GM23248 (cell line): Measurements from ENCODE around the gene THRA. TPM values are rescaled to one million over a fixed set of nuclear protein-coding genes. Genes with fewer than 3 reads are reported as not detected.
A peak's percentile ranks its signal among the peaks of the same experiment; 100 is the strongest.

ENCODE experiments used
- DNase-seq: peaks from one replicate; pipeline ENCODE4 v3.0.0-alpha.2; 2015
- H2AFZ ChIP-seq: fragments of 200-600 bp; sonication (generic); 2 replicates; pipeline ENCODE4 v1.6.1; 2016; ENCODE audit warnings: antibody characterized with exemption
- H3F3A ChIP-seq: fragments of 200-600 bp; sonication (generic); 2 replicates; pipeline ENCODE4 v1.6.1; 2016; ENCODE audit warnings: mild to moderate bottlenecking, antibody characterized with exemption, mixed run types; ENCODE audit not compliant: insufficient read depth
- H3K27ac ChIP-seq: fragments of 200-600 bp; sonication (generic); 2 replicates; pipeline ENCODE4 v1.5.1; 2016; ENCODE audit warnings: mild to moderate bottlenecking
- H3K27me3 ChIP-seq: fragments of 200-600 bp; sonication (generic); replicated peaks from 2 replicates; pipeline ENCODE4 v1.6.1; 2016; ENCODE audit warnings: mild to moderate bottlenecking; ENCODE audit not compliant: insufficient read depth
- H3K36me3 ChIP-seq: fragments of 200-600 bp; sonication (generic); 2 replicates; pipeline ENCODE4 v1.6.1; 2016; ENCODE audit warnings: low read depth, mild to moderate bottlenecking
- H3K4me1 ChIP-seq: fragments of 200-600 bp; sonication (generic); 2 replicates; pipeline ENCODE4 v1.6.1; 2016; ENCODE audit warnings: mild to moderate bottlenecking; ENCODE audit not compliant: insufficient read depth
- H3K4me2 ChIP-seq: fragments of 200-600 bp; sonication (generic); one replicate; pipeline ENCODE4 v1.6.1; 2016; ENCODE audit warnings: mild to moderate bottlenecking; ENCODE audit not compliant: unreplicated experiment
- H3K4me3 ChIP-seq: fragments of 200-600 bp; sonication (generic); 2 replicates; pipeline ENCODE4 v1.5.1; 2016; ENCODE audit warnings: mild to moderate bottlenecking
- H3K79me2 ChIP-seq: fragments of 200-600 bp; sonication (generic); 2 replicates; pipeline ENCODE4 v1.6.1; 2016; ENCODE audit warnings: mild to moderate bottlenecking; ENCODE audit not compliant: insufficient read depth
- H3K9ac ChIP-seq: fragments of 200-600 bp; sonication (generic); 2 replicates; pipeline ENCODE4 v1.6.1; 2016; ENCODE audit warnings: mild to moderate bottlenecking
- H3K9me2 ChIP-seq: fragments of 200-600 bp; sonication (generic); 2 replicates; pipeline ENCODE4 v1.6.1; 2016; ENCODE audit warnings: mixed run types, mild to moderate bottlenecking, moderate library complexity; ENCODE audit not compliant: insufficient read depth
- H3K9me3 ChIP-seq: fragments of 200-600 bp; sonication (generic); one replicate; pipeline ENCODE4 v1.6.1; 2017; ENCODE audit warnings: low read depth
- H4K20me1 ChIP-seq: fragments of 200-600 bp; sonication (generic); 2 replicates; pipeline ENCODE4 v1.6.0; 2016; ENCODE audit not compliant: insufficient read depth
- EZH2 ChIP-seq: fragments of 200-600 bp; sonication (generic); IDR thresholded peaks from 2 replicates; pipeline ENCODE4 v1.6.1; 2018; ENCODE audit warnings: antibody characterized with exemption, mild to moderate bottlenecking; ENCODE audit not compliant: insufficient read depth, poor library complexity, severe bottlenecking
- EZH2phosphoT487 ChIP-seq: fragments of 200-600 bp; sonication (generic); IDR thresholded peaks from 2 replicates; pipeline ENCODE4 v1.6.1; 2018; ENCODE audit warnings: antibody characterized with exemption, moderate library complexity, mild to moderate bottlenecking, low read depth; ENCODE audit not compliant: insufficient read depth
- WGBS, 2 experiments: methylation state at CpG; one replicate each; pipeline ENCODE4 v1.1.6; 2015 to 2017; ENCODE audit warnings: low lambda C conversion rate in 2 of 2, low coverage in 1 of 2; ENCODE audit errors: missing lambda C conversion rate in 2 of 2; 5-methylcytosine and 5-hydroxymethylcytosine counted together
- in situ Hi-C: fragments of 300-500 bp; cut with MboI; formaldehyde crosslinking; loops from 2 replicates; pipeline ENCODE4 v1.15.0; 2020
- polyA plus RNA-seq: library from polyadenylated mRNA; unstranded; fragments of >200 nt; fragmentation: Nextera tagmentation; extraction: Ambion mirVana; gene quantifications from 2 replicates; pipeline ENCODE4 v1.2.1, GENCODE V29; 2016
- total RNA-seq: library from RNA; depleted of rRNA; stranded (reverse); fragments of >200 nt; shearing (Covaris generic); gene quantifications from 2 replicates; pipeline ENCODE4 v1.2.3, GENCODE V29; 2014; rRNA removed

Gene THRA, protein sequence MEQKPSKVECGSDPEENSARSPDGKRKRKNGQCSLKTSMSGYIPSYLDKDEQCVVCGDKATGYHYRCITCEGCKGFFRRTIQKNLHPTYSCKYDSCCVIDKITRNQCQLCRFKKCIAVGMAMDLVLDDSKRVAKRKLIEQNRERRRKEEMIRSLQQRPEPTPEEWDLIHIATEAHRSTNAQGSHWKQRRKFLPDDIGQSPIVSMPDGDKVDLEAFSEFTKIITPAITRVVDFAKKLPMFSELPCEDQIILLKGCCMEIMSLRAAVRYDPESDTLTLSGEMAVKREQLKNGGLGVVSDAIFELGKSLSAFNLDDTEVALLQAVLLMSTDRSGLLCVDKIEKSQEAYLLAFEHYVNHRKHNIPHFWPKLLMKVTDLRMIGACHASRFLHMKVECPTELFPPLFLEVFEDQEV
- total RNA-seq (33.3 and 36.2 TPM in 2 replicates), polyA plus RNA-seq (15.8 and 16.4 TPM in 2 replicates)

DNA sequence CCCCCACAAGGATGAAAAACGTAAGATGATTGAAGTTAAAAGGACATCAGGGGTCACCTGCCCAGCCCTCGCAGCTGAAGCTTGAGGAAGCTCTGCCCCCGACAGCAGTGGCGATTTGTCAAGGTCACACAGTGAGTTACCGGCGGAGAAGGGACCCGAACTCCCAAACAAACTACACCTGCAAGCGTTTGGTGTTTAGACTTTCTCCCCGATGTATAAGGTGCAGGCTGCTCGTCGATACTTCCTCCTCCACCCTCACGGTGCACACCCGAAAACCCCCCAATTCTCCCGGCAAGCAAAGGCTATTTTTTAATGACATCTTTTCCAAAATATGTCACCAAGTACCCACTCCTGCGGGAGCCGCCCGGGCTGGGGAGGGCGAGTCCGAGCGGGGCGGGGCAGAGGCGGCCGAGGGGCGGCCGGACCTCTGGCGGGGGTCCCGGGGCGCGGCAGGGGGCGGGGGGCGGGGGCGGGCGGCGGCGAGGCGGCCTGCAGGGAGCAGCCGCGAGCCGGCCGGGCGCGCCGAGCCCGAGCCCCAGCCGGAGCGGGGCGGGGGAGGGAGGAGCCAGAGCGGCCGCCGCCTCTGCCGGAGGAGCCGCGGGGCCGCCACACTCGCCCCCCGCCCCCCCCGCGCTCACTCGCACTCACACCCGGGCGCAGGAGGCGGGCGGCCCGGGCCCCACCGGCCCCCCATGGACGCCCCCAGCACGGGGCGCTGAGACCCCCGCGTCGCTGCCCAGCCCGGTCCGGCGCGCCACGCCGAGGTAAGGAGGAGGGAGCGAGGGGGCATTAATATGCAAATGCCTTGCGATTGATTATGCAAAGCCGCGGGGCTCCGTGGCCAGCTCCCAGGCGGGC is at the start of gene THRA:
TSS of gene THRA (plus strand) at position 637 of the 858 bp plus-strand sequence. CDS start 11,524 bp downstream, outside the sequence.
- 4 to 5% methylated on average over 38 to 48 of the region's 83 CpGs for WGBS, 2 experiments
- peak within 1 kb of the TSS; percentile 95 for H3K9ac ChIP-seq
- TF ChIP-seq EZH2phosphoT487 (no peak), EZH2 (no peak)
- no peaks in the 10 kb centered on the region for H3K27me3 ChIP-seq
- peaks cover 21% of the 10 kb centered on the region for H3K4me1 ChIP-seq
- peak within 1 kb of the TSS; percentile 96 for H3K4me2 ChIP-seq
- peaks cover 36% of the 10 kb centered on the region for H3K79me2 ChIP-seq
- in situ Hi-C loops = no loop called here
- H2AFZ ChIP-seq = peak within 1 kb of the TSS; percentile 95
- H4K20me1 ChIP-seq = peaks cover 6% of the 10 kb centered on the region; the same call in 1 of the 2 replicates
- H3F3A ChIP-seq = peaks cover 11% of the 10 kb centered on the region
- no peaks in the 10 kb centered on the region for H3K9me2 ChIP-seq
- peak; percentile 86 for DNase-seq
- peak within 1 kb of the TSS; percentile 99 for H3K4me3 ChIP-seq
- no peak within 1 kb of the TSS for H3K27ac ChIP-seq
- H3K9me3 ChIP-seq = no peaks in the 10 kb centered on the region
- H3K36me3 ChIP-seq = no peaks in the 10 kb centered on the region

DNA sequence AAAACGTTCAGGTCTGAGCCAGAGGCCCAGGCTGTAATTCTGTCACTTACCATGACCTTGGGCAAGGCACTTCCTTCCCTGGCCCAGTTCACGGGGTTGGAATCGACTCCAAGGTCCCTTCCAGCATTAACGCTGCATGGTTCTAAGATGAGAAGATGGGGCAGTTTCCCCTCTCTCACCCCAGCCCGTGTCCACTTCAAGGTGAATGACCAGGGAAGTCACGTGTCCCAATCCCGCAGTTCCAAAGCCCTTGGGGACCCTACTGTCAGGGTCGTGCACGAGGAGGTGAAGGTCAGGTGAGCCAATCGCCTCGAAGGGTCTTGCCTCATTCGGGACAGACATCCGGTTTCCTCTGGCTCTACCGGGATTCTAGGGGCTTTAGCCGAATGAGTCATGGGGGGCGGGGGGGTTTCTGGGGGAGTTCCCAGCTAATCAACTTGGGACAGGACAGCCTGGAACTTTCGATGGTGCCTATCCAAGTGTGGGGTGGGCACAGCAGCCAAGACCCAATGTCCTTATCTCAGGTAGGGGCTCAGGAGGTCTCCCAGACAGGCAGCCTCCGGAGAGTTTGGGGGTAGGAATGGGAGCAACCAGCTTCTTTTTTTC is 48.3 kb upstream of the THRA start:
- no peak overlapping the region; the same call in 1 of the 2 replicates for H3K9ac ChIP-seq
- no peak for DNase-seq
- peaks cover 9% of the 10 kb centered on the region; the same call in 1 of the 2 replicates for H3F3A ChIP-seq
- H3K27me3 ChIP-seq = no peaks in the 10 kb centered on the region
- WGBS, 2 experiments = 70 to 73% methylated on average over 16 to 18 of the region's 18 CpGs
- in situ Hi-C loops = no loop called here
- no peak overlapping the region for H3K4me2 ChIP-seq
- H3K4me1 ChIP-seq = peaks cover 18% of the 10 kb centered on the region
- no peaks in the 10 kb centered on the region for H3K79me2 ChIP-seq
- no peak overlapping the region for H3K4me3 ChIP-seq
- no peaks in the 10 kb centered on the region for H4K20me1 ChIP-seq
- H3K9me3 ChIP-seq = no peaks in the 10 kb centered on the region
- no peak overlapping the region for H3K27ac ChIP-seq
- no peaks in the 10 kb centered on the region for H3K9me2 ChIP-seq
- no peaks in the 10 kb centered on the region for H3K36me3 ChIP-seq
- TF ChIP-seq EZH2phosphoT487 (no peak), EZH2 (no peak)
- no peak overlapping the region for H2AFZ ChIP-seq

DNA sequence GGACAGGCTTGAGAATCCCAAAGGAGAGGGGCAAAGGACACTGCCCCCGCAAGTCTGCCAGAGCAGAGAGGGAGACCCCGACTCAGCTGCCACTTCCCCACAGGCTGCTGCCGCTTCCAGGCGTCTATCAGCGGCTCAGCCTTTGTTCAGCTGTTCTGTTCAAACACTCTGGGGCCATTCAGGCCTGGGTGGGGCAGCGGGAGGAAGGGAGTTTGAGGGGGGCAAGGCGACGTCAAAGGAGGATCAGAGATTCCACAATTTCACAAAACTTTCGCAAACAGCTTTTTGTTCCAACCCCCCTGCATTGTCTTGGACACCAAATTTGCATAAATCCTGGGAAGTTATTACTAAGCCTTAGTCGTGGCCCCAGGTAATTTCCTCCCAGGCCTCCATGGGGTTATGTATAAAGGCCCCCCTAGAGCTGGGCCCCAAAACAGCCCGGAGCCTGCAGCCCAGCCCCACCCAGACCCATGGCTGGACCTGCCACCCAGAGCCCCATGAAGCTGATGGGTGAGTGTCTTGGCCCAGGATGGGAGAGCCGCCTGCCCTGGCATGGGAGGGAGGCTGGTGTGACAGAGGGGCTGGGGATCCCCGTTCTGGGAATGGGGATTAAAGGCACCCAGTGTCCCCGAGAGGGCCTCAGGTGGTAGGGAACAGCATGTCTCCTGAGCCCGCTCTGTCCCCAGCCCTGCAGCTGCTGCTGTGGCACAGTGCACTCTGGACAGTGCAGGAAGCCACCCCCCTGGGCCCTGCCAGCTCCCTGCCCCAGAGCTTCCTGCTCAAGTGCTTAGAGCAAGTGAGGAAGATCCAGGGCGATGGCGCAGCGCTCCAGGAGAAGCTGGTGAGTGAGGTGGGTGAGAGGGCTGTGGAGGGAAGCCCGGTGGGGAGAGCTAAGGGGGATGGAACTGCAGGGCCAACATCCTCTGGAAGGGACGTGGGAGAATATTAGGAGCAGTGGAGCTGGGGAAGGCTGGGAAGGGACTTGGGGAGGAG is 47.5 kb upstream of the THRA start, which contains the start of gene CSF3:
TSS of gene CSF3 (plus strand) at position 436 of the 993 bp plus-strand sequence. CDS start at position 471, 35 bp downstream.
- Histone ChIP-seq H3K9me2 (no peaks in the 10 kb centered on the region), H3F3A (peaks cover 12% of the 10 kb centered on the region; the same call in 1 of the 2 replicates), H3K4me2 (no peak within 1 kb of the TSS), H3K27ac (no peak within 1 kb of the TSS), H3K36me3 (no peaks in the 10 kb centered on the region), H3K79me2 (no peaks in the 10 kb centered on the region), H3K27me3 (no peaks in the 10 kb centered on the region), H4K20me1 (no peaks in the 10 kb centered on the region), H3K4me1 (peaks cover 25% of the 10 kb centered on the region), H2AFZ (no peak within 1 kb of the TSS), H3K4me3 (no peak within 1 kb of the TSS), H3K9me3 (no peaks in the 10 kb centered on the region), H3K9ac (no peak within 1 kb of the TSS)
- 77 to 80% methylated on average over 18 to 20 of the region's 20 CpGs for WGBS, 2 experiments
- in situ Hi-C loops = no loop called here
- TF ChIP-seq EZH2phosphoT487 (no peak), EZH2 (no peak)
- DNase-seq = no peak
